ENCODE results near the gene C17orf114.

The C17orf114 gene

DNA sequence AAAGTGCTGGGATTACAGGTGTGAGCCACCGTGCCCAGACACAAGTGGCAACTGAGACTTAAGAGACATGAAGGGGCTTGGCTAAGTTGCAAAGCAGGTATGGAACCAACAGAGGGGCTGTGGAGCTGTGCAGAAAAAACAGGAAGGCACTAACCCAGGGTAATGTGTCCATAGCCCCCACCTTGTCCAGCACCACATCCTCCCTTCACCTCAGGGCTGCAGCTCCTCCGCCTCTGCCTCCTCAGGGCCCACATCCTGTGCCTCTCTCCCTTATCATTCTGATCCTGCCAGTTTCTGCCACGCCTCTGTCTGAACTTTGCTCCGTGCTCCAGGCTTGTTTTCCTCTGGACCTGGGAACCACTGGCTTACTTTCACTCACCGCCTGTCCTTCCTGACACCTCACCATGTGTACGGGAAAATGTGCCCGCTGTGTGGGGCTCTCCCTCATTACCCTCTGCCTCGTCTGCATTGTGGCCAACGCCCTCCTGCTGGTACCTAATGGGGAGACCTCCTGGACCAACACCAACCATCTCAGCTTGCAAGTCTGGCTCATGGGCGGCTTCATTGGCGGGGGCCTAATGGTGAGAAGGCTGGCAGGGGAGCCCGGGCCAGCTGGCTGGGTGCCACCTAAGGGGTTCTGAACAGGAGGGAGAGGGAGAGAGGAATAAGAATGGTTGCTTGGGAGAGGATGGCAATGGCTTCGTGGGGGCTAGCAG, 30.5 kb downstream of the C17orf114 start, which contains the start of gene TM4SF5:
Gene TM4SF5, plus strand, starts transcription at position 368 of the 716 bp plus-strand sequence. Its CDS starts 37 bp downstream, at position 405.
- Histone ChIP-seq H3K4me1 (no peaks in the 10 kb centered on the region), H3K27me3 (ENCODE audit: insufficient read depth in 3 of 3, low read length in 2 of 3) (peaks cover 0 to 25% (median 3%) of the 10 kb centered on the region in 3 donors), H3K27ac (no peak within 1 kb of the TSS), H3K36me3 (ENCODE audit: insufficient read depth in 1 of 2, low read depth in 1 of 2) (no peaks in the 10 kb centered on the region), H3K4me3 (no peak within 1 kb of the TSS), H3K9me3 (no peaks in the 10 kb centered on the region)
- ATAC-seq: no peak
- TF ChIP-seq, protein P1, sequence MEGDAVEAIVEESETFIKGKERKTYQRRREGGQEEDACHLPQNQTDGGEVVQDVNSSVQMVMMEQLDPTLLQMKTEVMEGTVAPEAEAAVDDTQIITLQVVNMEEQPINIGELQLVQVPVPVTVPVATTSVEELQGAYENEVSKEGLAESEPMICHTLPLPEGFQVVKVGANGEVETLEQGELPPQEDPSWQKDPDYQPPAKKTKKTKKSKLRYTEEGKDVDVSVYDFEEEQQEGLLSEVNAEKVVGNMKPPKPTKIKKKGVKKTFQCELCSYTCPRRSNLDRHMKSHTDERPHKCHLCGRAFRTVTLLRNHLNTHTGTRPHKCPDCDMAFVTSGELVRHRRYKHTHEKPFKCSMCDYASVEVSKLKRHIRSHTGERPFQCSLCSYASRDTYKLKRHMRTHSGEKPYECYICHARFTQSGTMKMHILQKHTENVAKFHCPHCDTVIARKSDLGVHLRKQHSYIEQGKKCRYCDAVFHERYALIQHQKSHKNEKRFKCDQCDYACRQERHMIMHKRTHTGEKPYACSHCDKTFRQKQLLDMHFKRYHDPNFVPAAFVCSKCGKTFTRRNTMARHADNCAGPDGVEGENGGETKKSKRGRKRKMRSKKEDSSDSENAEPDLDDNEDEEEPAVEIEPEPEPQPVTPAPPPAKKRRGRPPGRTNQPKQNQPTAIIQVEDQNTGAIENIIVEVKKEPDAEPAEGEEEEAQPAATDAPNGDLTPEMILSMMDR (IDR thresholded peaks at IDR 0.05): no peak
- intact Hi-C loops (cut with DNase I): no loop called here
- no peak for DNase-seq
- 39 to 41% (median 39%) methylated on average over 13 of the region's 13 CpGs for WGBS, 3 donors

DNA sequence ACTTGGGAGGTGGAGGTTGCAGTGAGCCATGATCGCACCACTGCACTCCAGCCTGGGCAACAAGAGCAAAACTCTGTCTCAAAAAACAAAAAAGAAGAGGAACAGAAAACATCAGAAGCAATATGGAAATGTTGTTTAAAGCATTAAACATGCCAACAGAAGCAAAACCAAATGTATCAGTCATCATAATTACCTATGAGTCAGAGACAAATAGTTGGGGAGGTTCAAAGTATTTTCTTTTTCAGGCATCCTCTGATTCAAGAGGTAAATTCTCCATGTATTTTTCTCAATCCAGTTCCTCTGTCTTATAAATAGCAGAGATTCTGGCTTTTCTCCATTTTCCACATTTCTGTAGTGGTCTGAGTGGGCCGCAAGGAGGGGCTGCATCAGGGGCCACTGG, 32.5 kb downstream of the C17orf114 start:
- no peak for DNase-seq
- no peaks in the 10 kb centered on the region for H3K36me3 ChIP-seq (ENCODE audit: insufficient read depth in 1 of 2, low read depth in 1 of 2)
- no peak for ATAC-seq
- 91 to 94% (median 93%) methylated on average over 2 of the region's 2 CpGs for WGBS, 3 donors
- no peaks in the 10 kb centered on the region for H3K4me1 ChIP-seq
- H3K27me3 ChIP-seq (ENCODE audit: insufficient read depth in 3 of 3, low read length in 2 of 3): peaks cover 0 to 25% (median 3%) of the 10 kb centered on the region in 3 donors
- no peak overlapping the region for H3K27ac ChIP-seq
- no peaks in the 10 kb centered on the region for H3K9me3 ChIP-seq
- no peak overlapping the region for H3K4me3 ChIP-seq
- intact Hi-C loops (cut with DNase I): no loop called here
- TF ChIP-seq, protein P1 (IDR thresholded peaks at IDR 0.05): no peak

DNA sequence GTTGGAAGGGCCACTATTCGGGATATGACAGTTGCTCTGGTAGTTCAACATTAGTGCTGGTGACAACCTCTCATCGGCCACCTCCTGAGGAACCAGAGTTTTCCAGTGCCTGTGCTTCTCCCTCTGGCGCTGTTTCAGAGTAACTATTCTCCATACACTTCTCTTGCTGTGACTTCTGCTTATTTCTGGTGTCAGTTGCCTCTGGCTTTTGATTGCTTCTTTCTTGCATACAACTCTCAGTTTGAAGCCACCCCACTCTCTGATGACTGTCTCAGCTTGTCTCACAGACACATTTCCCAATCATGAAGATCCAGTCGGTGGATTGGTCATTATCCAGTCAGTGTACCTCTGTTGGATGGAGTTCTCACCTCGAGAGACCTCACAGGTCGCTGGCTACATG, 33.8 kb downstream of the C17orf114 start:
- Histone ChIP-seq H3K4me3 (no peak overlapping the region), H3K4me1 (no peaks in the 10 kb centered on the region), H3K27me3 (ENCODE audit: insufficient read depth in 3 of 3, low read length in 2 of 3) (peaks cover 0 to 13% (median 3%) of the 10 kb centered on the region in 3 donors), H3K9me3 (no peaks in the 10 kb centered on the region), H3K36me3 (ENCODE audit: insufficient read depth in 1 of 2, low read depth in 1 of 2) (no peaks in the 10 kb centered on the region), H3K27ac (no peak overlapping the region)
- TF ChIP-seq, protein P1 (IDR thresholded peaks at IDR 0.05): no peak
- ATAC-seq (no peak), DNase-seq (no peak)
- WGBS, 3 donors: 78 to 81% (median 80%) methylated on average over 6 of the region's 6 CpGs
- intact Hi-C loops (cut with DNase I): no loop called here

DNA sequence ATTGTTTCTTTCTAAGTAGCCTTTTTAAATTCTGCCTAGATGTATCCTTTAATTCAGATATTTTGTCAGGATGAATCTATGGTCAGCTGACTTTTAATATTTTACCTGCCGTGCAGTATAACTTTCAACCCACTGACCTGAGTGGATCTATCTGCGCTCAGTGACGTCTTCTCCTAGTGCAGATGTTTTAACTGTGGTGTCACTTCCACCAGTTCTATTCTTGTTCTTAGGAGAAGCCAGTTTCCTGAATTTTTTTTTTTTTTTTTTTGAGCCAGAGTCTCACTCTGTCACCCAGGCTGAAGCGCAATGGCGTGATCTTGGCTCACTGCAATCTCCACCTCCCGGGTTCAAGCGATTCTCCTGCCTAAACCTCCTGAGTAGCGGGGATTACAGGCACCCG, 35.4 kb downstream of the C17orf114 start:
- Histone ChIP-seq H3K4me3 (no peak overlapping the region), H3K27me3 (ENCODE audit: insufficient read depth in 3 of 3, low read length in 2 of 3) (peaks cover 0 to 7% (median 0%) of the 10 kb centered on the region in 3 donors), H3K4me1 (no peaks in the 10 kb centered on the region), H3K27ac (no peak overlapping the region), H3K9me3 (no peaks in the 10 kb centered on the region), H3K36me3 (ENCODE audit: insufficient read depth in 1 of 2, low read depth in 1 of 2) (no peaks in the 10 kb centered on the region)
- TF ChIP-seq, protein P1 (IDR thresholded peaks at IDR 0.05): no peak
- no peak for DNase-seq
- ATAC-seq: no peak
- WGBS, 3 donors: 75 to 79% (median 78%) methylated on average over 9 of the region's 9 CpGs
- intact Hi-C loops (cut with DNase I): no loop called here

Measured in psoas muscle (tissue), 7 donors.